Astrocyte (in vitro differentiated cells and primary cell): ENCODE results near the gene TIMP3. TPM values are rescaled to one million over a fixed set of nuclear protein-coding genes. Genes with fewer than 3 reads are reported as not detected.

Experiments used
- DNase-seq: peaks from one replicate; pipeline ENCODE4 v3.0.0-alpha.2; 2010; ENCODE audit warnings: low read depth
- FAIRE-seq: peaks from 2 replicates; lab custom pipeline; 2011; peaks lifted over from hg19 to GRCh38; lab: Jason Lieb, UNC
- H2AFZ ChIP-seq: 2 replicates; pipeline ENCODE4 v1.6.0; 2012; ENCODE audit warnings: low read depth, low read length, inconsistent platforms
- H3K27ac ChIP-seq: 2 replicates; pipeline ENCODE4 v1.5.1; 2011; ENCODE audit warnings: low read depth, low read length, inconsistent platforms
- H3K27me3 ChIP-seq: 2 replicates; pipeline ENCODE4 v1.6.0; 2011; ENCODE audit warnings: low read length, inconsistent platforms; ENCODE audit not compliant: insufficient read depth
- H3K36me3 ChIP-seq: 2 replicates; pipeline ENCODE4 v1.5.1; 2011; ENCODE audit warnings: low read length, inconsistent platforms; ENCODE audit not compliant: insufficient read depth
- H3K4me1 ChIP-seq: 2 replicates; pipeline ENCODE4 v1.5.1; 2011; ENCODE audit warnings: low read length, inconsistent platforms; ENCODE audit not compliant: insufficient read depth
- H3K4me2 ChIP-seq: 2 replicates; pipeline ENCODE4 v1.6.0; 2012; ENCODE audit warnings: low read length, inconsistent platforms
- H3K4me3 ChIP-seq: 2 replicates; pipeline ENCODE4 v1.5.1; 2011; ENCODE audit warnings: low read depth, mild to moderate bottlenecking, low read length, inconsistent platforms; ENCODE audit not compliant: insufficient read depth
- H3K79me2 ChIP-seq: 2 replicates; pipeline ENCODE4 v1.6.0; 2012; ENCODE audit warnings: mild to moderate bottlenecking, low read length, inconsistent platforms; ENCODE audit not compliant: insufficient read depth
- H3K9ac ChIP-seq: 2 replicates; pipeline ENCODE4 v1.6.0; 2012; ENCODE audit warnings: mild to moderate bottlenecking, low read length, inconsistent platforms
- H3K9me3 ChIP-seq: 2 replicates; pipeline ENCODE4 v1.5.1; 2012; ENCODE audit warnings: low read depth, mild to moderate bottlenecking, low read length, inconsistent platforms; ENCODE audit not compliant: insufficient read depth
- H4K20me1 ChIP-seq: 2 replicates; pipeline ENCODE4 v1.6.0; 2012; ENCODE audit warnings: low read length, inconsistent platforms; ENCODE audit not compliant: insufficient read depth
- H3K27ac Mint-ChIP-seq: one replicate; pipeline ENCODE4 v1.8.0; 2021; ENCODE audit warnings: mild to moderate bottlenecking, mixed read lengths; ENCODE audit not compliant: unreplicated experiment
- H3K27me3 Mint-ChIP-seq: one replicate; pipeline ENCODE4 v1.8.0; 2021; ENCODE audit warnings: low read depth, mixed read lengths; ENCODE audit not compliant: unreplicated experiment
- H3K36me3 Mint-ChIP-seq: one replicate; pipeline ENCODE4 v1.8.0; 2021; ENCODE audit warnings: low read depth, mixed read lengths; ENCODE audit not compliant: unreplicated experiment
- H3K4me1 Mint-ChIP-seq: one replicate; pipeline ENCODE4 v1.8.0; 2021; ENCODE audit warnings: low read depth, mixed read lengths; ENCODE audit not compliant: unreplicated experiment
- H3K4me3 Mint-ChIP-seq: one replicate; pipeline ENCODE4 v1.8.0; 2021; ENCODE audit warnings: mild to moderate bottlenecking, moderate library complexity, mixed read lengths; ENCODE audit not compliant: unreplicated experiment
- H3K9me3 Mint-ChIP-seq: one replicate; pipeline ENCODE4 v1.8.0; 2021; ENCODE audit warnings: mild to moderate bottlenecking, mixed read lengths; ENCODE audit not compliant: unreplicated experiment
- CTCF ChIP-seq: IDR thresholded peaks from 2 replicates; pipeline ENCODE4 v1.5.1; 2011; ENCODE audit warnings: low read depth, mild to moderate bottlenecking, inconsistent platforms, low read length, moderate library complexity; ENCODE audit not compliant: insufficient read depth
- EZH2 ChIP-seq: IDR thresholded peaks from 2 replicates; pipeline ENCODE4 v1.6.1; 2012; ENCODE audit warnings: mild to moderate bottlenecking, low read length, inconsistent platforms; ENCODE audit not compliant: insufficient read depth
- total RNA-seq: library from RNA; stranded (reverse); gene quantifications from 2 replicates; pipeline ENCODE4 v1.2.1, GENCODE V29; 2021

Gene TIMP3
- total RNA-seq, 1 donor from 2014 or later, result 145 TPM

- no peaks in the 10 kb centered on the region for H3K4me1 ChIP-seq
- TF ChIP-seq EZH2 (no peak), CTCF (no peak)
- peaks cover under 1% of the 10 kb centered on the region for H3K36me3 ChIP-seq
- H2AFZ ChIP-seq, result no peak overlapping the region
- Mint-ChIP-seq H3K27ac (no peak overlapping the region), H3K27me3 (no peaks in the 10 kb centered on the region), H3K36me3 (peaks cover 15% of the 10 kb centered on the region), H3K4me1 (peaks cover 7% of the 10 kb centered on the region), H3K9me3 (no peaks in the 10 kb centered on the region), H3K4me3 (no peak overlapping the region)
- H3K79me2 ChIP-seq, result peaks cover 99% of the 10 kb centered on the region
- no peak overlapping the region for H3K4me3 ChIP-seq
- no peak overlapping the region for H3K9ac ChIP-seq
- no peak overlapping the region for H3K27ac ChIP-seq
- peaks cover 98% of the 10 kb centered on the region for H4K20me1 ChIP-seq
- no peak for DNase-seq
- H3K27me3 ChIP-seq, result no peaks in the 10 kb centered on the region
- no peaks in the 10 kb centered on the region for H3K9me3 ChIP-seq
- FAIRE-seq, result no peak
- H3K4me2 ChIP-seq, result no peak overlapping the region
These were observed 14.4 kb downstream of the TIMP3 start for GRCh38 chr22:32815943-32816342.

- FAIRE-seq (no peak), DNase-seq (no peak)
- H3K36me3 ChIP-seq, result peaks cover 3% of the 10 kb centered on the region
- Mint-ChIP-seq H3K27ac (no peak overlapping the region), H3K4me3 (no peak overlapping the region), H3K27me3 (no peaks in the 10 kb centered on the region), H3K36me3 (peaks cover 18% of the 10 kb centered on the region), H3K9me3 (no peaks in the 10 kb centered on the region), H3K4me1 (peaks cover 7% of the 10 kb centered on the region)
- H3K27ac ChIP-seq, result no peak overlapping the region
- H3K9me3 ChIP-seq, result no peaks in the 10 kb centered on the region
- no peak overlapping the region for H3K9ac ChIP-seq
- H2AFZ ChIP-seq, result no peak overlapping the region
- TF ChIP-seq CTCF (no peak), EZH2 (no peak)
- no peak overlapping the region for H3K4me3 ChIP-seq
- peaks cover 96% of the 10 kb centered on the region for H3K79me2 ChIP-seq
- peaks cover 95% of the 10 kb centered on the region for H4K20me1 ChIP-seq
- no peaks in the 10 kb centered on the region for H3K27me3 ChIP-seq
- H3K4me1 ChIP-seq, result no peaks in the 10 kb centered on the region
- no peak overlapping the region for H3K4me2 ChIP-seq
These were observed 15.7 kb downstream of the TIMP3 start for GRCh38 chr22:32817137-32817730.

- Histone ChIP-seq H3K4me3 (no peak overlapping the region), H3K9me3 (no peaks in the 10 kb centered on the region), H3K4me2 (peak overlapping the region; percentile 24), H3K9ac (no peak overlapping the region), H4K20me1 (peaks cover 95% of the 10 kb centered on the region), H2AFZ (no peak overlapping the region), H3K27ac (no peak overlapping the region), H3K4me1 (no peaks in the 10 kb centered on the region), H3K27me3 (no peaks in the 10 kb centered on the region), H3K36me3 (peaks cover 3% of the 10 kb centered on the region), H3K79me2 (peaks cover 96% of the 10 kb centered on the region)
- no peak for TF ChIP-seq CTCF
- TF ChIP-seq EZH2, result no peak
- H3K4me1 Mint-ChIP-seq, result peaks cover 7% of the 10 kb centered on the region
- FAIRE-seq (no peak), DNase-seq (no peak)
- no peaks in the 10 kb centered on the region for H3K9me3 Mint-ChIP-seq
- H3K27ac Mint-ChIP-seq, result no peak overlapping the region
- peaks cover 18% of the 10 kb centered on the region for H3K36me3 Mint-ChIP-seq
- H3K27me3 Mint-ChIP-seq, result no peaks in the 10 kb centered on the region
- no peak overlapping the region for H3K4me3 Mint-ChIP-seq
These were observed 17.1 kb downstream of the TIMP3 start for GRCh38 chr22:32818446-32819115.
